VCaP (cell line): Measurements from ENCODE around the gene COL4A2.

Experiments
- H3K27ac ChIP-seq: fragments of 450-650 bp; 2 replicates; pipeline ENCODE4 v1.5.1; 2017
- TF ChIP-seq, protein P1 (sequence below): fragments of 450-650 bp; conservative IDR thresholded peaks from 2 replicates; pipeline ENCODE4 v1.5.1; 2017; ENCODE audit warnings: mild to moderate bottlenecking, moderate library complexity

The COL4A2 gene

DNA sequence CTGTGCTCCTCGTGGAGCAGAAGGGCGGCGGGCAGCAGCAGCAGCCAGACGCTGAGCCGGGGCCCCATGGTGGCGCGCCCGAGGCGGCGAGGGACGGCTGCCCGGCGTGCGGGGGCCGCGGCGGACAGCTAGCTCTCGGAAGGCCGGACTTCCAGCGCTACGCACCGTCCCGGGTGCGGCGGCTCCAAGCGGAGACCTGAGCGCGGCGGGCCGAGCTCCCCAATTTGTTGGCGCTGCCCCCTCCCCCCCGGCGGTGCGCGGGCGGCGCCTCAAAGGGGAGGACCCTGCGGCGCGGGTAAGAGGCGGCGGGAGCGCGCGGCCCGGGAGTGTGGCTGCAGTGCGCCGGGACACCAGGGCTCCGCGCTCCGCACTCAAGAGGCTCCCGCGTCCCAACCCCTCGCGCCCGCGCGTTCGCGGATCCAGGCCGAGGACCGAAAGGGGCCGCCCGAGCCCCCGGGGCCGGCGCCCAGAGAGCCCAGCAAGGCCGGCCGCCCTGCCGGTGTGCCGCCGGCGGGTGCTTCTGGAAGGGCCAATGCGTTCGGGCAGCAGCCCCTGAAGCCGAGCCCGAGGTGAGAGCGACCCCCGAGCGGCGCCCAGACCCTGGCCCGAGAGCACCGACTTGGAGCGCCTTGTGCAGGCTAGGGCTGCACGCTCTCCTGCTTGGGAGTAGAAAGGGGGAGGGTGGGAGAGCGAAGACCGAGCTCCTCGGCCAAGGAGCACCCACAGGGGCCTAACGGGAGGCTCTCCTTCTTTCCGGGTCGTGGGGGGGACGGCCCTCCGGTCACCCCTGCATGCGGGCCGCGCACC, at the start of gene COL4A2, which contains the start of gene COL4A1:
Gene COL4A2 (plus strand): TSS at position 325 of the 807 bp plus-strand sequence. CDS start 620 bp downstream, outside the sequence.
Gene COL4A1 (minus strand): TSS at position 198 of the 807 bp plus-strand sequence. CDS start 130 bp downstream, at position 68.
- no peak within 1 kb of the TSS for H3K27ac ChIP-seq
- TF ChIP-seq, protein P1, sequence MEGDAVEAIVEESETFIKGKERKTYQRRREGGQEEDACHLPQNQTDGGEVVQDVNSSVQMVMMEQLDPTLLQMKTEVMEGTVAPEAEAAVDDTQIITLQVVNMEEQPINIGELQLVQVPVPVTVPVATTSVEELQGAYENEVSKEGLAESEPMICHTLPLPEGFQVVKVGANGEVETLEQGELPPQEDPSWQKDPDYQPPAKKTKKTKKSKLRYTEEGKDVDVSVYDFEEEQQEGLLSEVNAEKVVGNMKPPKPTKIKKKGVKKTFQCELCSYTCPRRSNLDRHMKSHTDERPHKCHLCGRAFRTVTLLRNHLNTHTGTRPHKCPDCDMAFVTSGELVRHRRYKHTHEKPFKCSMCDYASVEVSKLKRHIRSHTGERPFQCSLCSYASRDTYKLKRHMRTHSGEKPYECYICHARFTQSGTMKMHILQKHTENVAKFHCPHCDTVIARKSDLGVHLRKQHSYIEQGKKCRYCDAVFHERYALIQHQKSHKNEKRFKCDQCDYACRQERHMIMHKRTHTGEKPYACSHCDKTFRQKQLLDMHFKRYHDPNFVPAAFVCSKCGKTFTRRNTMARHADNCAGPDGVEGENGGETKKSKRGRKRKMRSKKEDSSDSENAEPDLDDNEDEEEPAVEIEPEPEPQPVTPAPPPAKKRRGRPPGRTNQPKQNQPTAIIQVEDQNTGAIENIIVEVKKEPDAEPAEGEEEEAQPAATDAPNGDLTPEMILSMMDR, result no peak

DNA sequence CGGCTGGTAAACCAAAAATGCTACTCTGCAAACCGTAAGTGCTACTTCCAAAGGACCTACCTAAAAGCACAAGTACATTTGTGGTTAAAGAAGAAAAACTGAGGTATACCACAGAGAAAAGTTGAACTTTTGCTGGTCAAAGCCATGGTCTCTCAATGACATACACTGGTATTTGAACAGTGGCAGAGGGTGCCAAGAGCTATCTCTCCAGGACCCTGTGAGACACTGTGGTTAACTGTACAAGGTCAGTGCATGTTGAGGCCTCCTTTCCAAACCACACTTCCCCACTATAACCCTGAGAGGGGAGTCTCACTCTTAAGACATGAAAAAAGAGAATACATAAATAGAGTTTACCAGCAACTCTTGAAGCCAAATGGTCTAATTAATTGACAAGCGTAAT, 49.7 kb upstream of the COL4A2 start:
- TF ChIP-seq, protein P1, result no peak
- H3K27ac ChIP-seq, result no peak overlapping the region

DNA sequence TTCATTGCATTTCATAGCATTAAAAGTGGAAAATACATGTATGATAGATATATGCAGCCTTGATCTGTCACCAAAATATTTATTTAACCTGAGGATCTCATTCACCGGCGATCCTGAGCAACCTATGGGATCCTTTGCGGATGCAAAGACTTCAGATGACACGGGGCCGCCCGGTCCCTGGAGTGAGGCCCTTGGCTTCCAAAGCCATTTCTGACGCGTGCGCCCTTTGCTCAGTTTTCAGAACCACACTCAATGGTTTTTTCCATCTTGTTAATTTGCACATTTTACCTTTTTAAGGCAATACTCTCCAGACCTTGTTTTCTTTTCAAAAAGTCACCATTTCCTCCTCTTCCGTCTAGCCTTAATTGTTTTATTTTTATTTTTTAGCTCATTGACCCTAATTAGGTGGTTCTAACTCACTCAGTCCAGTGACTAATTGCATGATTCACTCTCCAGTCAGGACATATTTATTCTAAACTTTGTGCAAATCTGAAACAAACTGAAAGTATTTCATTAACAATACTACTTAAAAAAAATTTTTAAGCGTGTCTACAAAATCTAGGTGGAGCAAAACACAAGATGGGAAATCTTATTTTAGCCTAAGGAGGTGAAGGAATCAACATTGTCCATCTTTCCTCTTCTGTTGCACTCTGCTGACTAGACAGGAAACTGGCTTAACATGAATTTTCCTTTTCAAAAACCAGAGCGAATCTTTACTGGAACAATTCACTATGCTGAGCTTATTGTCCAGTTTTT, 48.0 kb upstream of the COL4A2 start:
- no peak overlapping the region for H3K27ac ChIP-seq
- TF ChIP-seq, protein P1, result no peak

DNA sequence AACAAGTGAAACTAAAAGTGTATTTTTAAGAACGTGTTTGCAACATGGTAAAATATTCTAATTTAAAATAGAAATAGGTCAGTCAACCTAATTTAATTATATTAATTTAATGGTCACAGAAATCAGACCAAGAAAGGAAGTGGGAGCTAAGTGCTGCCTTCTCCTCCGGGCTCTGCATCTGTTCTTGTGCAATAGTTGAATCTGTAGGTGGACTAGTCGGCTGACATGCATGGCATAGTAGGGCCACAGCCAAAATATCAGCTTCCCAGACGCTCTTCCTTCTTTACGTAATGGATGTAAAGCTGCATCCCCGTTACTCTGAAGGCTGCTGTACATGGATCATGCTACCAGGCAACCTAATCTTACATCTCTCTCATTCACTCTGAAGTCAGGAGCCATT, 47.4 kb upstream of the COL4A2 start:
- no peak overlapping the region for H3K27ac ChIP-seq
- TF ChIP-seq, protein P1, result no peak

DNA sequence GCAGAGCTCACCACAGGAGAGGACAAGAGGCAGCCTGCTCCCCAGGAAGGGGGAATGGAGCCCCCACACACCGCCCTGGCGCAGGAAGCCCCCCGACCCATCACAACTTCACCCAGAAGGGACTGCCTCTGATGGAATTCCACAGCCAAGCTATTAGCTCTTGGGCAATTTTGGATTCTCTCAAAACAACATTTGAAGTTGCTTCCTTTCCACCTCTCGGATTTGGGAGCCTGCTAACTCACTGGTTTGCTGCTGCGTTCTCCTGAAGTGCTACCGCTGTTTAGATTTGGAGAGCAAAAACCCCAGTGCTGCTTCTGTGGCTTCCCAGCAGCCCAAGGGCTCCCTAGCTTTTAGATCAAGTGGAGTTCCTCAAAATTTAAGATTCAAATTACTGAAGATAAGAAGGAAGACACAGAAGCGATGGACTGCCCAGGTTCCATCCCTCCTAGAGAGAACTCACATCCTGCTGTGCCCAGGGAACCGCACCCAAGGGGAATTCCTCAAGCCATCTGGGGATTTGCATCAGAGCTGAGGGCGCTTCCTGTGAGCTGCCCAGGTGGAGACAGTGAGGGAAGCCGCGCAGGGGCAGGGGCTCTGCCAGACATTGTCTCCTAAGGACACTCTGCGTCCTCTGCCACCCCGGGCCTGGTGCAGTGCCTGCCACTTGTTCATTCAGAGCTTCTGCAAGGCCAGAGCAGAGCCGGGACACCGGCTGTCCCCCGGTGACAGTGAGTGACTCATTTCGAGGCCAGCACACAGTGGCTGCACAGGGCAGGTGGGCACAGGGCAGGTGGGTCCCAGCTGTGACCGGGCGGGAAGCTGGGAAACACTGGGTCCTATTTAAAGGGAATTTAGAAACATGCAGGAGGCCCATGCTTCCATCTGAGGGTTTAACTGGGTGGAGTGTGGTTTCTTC, 45.7 kb upstream of the COL4A2 start:
- no peak overlapping the region for H3K27ac ChIP-seq
- TF ChIP-seq, protein P1, result no peak

DNA sequence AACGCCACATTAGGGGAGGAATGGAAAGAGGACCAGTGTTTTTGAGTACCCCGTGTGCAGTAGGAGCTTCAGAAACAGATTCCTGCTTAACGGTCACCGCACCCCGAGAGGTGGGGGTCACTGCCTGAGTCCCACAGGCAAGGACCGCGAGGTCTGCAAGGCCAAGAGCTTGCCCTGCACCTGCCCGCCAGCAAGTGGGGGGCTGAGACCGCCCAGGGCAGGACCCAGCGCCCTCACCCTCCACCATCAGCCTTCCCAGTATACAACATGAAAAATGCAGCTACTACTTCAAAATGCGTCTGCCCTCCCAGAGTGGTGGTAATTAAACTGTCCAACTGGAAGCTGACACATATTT, 45.0 kb upstream of the COL4A2 start:
- H3K27ac ChIP-seq, result no peak overlapping the region
- TF ChIP-seq, protein P1, result no peak
